HL-60/S4 treated with retinoic acid at 250 ng/mL for 4 days and 3 days (cell line): Measurements from ENCODE around the gene TLE2.
"Not testable (repeated sequence)": the region's sequence is repeated elsewhere in the genome, so short reads cannot be mapped to it uniquely, and the experiment has no call there.

Experiments used
- in situ Hi-C: fragments of 300-500 bp; cut with MboI; formaldehyde crosslinking; loops from 2 replicates; pipeline ENCODE4 v1.7.0; 2022; ENCODE audit warnings: low sequenced_read_pairs

The TLE2 gene

GRCh38 chr19:3038214-3038613 is 9.1 kb upstream of the TLE2 start:
- in situ Hi-C loops = no loop called here

DNA sequence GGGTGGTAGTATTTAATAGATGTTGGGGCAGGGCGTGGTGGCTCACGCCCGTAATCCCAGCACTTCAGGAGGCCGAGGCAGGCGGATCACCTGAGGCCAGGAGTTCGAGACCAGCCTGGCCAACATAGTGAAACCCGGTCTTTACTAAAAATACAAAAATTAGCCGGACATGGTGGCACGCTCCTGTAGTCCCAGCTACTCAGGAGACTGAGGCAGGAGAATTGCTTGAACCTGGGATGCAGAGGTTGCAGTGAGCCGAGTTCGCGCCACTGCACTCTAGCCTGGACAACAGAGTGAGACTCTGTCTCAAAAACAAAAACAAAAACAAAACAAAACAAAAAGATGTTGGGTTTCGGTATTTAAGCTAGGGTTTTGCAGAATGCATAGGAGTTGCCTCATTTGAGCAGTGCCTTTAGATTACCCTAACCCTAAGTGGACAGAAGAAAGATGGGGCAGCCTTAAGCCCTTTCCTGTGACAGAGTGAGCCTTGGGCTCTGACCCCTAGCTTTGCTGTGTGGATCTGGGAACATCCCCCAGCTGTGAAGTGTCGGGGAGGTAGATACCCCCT is 8.0 kb upstream of the TLE2 start:
- in situ Hi-C loops = not testable (repeated sequence)

- in situ Hi-C loops = no loop called here
These were observed 7.3 kb upstream of the TLE2 start for GRCh38 chr19:3036119-3036976.

- in situ Hi-C loops = no loop called here
These were observed 6.5 kb upstream of the TLE2 start for GRCh38 chr19:3035542-3036118.

- in situ Hi-C loops = no loop called here
These were observed 5.8 kb upstream of the TLE2 start for GRCh38 chr19:3034656-3035541.

- in situ Hi-C loops = no loop called here
These were observed 5.3 kb upstream of the TLE2 start for GRCh38 chr19:3034406-3034655.

DNA sequence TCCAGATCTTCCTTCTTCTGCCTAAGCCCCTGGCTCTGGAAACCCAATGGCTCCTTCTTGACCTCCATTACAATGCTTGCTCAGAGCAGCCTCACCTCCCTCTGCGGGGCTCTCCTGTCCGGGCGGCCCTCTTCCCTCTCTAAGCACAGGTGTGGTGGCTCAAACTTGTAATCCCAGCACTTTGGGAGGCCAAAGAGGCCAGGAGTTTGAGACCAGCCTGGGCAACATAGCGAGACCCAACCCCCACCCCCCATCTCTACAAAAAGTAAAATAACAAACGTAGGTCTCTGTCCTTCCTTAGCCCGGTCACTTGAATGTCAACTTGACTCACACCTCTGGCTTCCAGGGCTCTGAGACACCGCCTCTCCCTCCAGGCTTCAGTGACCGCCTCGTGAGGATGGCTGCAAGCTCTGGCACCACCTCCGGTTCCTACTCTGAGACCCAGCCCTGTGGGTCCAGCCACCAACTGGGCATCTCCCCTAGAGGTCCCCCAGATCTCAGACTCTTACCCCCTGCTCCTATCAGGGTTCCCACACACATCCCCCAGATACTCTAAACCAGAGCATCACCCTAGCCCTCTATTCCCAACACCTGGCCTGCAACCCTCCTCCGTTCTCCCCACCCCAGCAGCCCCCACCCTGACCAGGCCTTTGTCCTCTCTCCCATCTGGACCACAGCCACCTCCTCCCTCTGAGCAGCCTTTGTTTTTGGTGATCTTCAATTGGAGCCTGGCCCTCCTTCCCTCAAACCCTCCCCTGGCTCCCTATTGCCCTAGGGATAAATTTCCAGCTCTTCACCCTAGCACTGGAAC is 4.7 kb upstream of the TLE2 start:
- in situ Hi-C loops = no loop called here

DNA sequence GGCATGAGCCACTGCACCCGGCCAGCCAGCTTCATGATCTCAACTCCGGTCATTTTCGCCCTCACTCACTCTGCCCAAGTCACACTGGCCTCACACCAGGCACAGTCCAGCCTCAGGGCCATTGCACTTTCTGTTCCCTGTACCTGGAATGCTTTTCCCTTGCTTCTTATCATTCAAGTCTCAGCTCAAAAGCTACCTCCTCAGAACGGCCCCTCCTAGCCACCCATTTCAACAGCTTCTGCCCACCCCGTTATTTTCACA is 2.5 kb upstream of the TLE2 start:
- in situ Hi-C loops = no loop called here

GRCh38 chr19:3028305-3029064 is 595 bp downstream of the TLE2 start:
- in situ Hi-C loops = no loop called here

GRCh38 chr19:3027981-3028304 is 1.1 kb downstream of the TLE2 start:
- in situ Hi-C loops = no loop called here

DNA sequence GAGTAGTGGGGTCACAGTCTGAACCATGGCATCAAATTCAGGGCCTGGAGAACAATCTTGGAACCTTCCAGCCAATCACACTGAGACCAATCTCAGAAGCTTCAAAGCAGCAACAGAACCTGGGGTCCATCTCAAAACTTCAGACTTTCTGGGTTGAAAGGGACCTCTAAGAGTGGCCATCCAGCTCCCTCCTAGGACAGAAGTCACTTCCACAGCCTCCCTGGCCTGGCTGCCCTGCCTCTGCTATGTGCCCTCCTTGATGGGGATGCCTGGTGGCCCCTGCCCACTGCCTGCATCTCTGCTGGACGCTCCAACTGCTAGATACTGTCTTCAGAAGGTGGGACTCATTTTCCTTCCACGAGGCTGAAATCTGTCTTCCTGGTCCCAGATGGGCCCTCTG is 1.8 kb downstream of the TLE2 start:
- in situ Hi-C loops = no loop called here

GRCh38 chr19:3026768-3027167 is 2.3 kb downstream of the TLE2 start:
- in situ Hi-C loops = no loop called here

GRCh38 chr19:3025549-3025886 is 3.6 kb downstream of the TLE2 start:
- in situ Hi-C loops = no loop called here

DNA sequence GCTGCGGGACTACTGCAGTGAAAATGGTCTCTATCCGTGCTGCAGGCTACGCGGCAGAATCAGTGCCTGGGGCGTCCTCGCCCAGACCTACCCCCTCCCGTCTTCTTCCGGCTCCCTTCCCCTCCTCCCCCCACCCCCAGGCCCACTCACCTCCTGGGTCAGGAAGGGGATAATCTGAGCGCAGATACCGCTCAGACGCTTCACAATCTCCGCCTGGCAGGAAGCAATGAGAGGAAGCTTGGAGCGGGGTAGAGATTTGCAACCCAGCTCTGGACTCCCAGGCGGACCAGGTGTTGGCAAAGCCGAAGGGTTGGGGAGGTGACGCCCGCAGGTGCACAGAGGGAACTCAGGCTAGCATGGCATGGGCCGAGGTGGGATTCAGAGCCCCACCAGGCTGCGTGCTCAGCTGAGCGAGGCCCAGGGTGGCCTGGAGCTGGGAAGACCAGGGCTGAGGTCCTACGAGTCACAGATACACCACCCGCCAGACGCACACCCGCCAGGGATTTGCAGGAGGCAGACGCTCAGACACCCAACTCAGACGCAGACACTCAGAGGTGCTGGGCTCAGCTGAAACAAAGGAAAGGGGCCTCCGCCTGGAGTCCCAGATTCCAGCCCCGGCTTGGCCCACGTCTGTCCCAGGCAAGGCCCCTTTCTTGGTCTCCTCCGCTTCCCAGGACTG is 4.1 kb downstream of the TLE2 start:
- in situ Hi-C loops = no loop called here

DNA sequence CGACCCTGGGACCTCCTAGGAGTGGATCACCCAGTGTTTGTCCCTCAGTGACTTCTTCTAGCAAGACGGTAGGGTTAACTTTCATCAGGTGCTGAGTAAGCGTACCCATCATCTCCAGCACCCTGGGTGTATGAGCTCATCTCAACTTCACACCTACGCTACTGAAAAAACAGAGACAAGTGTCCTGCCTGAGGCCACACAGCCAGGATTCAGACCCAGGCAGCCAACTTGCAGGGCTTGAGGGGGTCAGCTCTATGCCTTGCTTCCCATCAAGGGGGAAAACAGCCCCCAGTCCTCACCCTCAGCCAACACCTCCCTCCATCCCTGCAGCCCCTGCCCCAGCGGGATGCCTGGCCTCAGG is 4.6 kb downstream of the TLE2 start:
- in situ Hi-C loops = no loop called here

DNA sequence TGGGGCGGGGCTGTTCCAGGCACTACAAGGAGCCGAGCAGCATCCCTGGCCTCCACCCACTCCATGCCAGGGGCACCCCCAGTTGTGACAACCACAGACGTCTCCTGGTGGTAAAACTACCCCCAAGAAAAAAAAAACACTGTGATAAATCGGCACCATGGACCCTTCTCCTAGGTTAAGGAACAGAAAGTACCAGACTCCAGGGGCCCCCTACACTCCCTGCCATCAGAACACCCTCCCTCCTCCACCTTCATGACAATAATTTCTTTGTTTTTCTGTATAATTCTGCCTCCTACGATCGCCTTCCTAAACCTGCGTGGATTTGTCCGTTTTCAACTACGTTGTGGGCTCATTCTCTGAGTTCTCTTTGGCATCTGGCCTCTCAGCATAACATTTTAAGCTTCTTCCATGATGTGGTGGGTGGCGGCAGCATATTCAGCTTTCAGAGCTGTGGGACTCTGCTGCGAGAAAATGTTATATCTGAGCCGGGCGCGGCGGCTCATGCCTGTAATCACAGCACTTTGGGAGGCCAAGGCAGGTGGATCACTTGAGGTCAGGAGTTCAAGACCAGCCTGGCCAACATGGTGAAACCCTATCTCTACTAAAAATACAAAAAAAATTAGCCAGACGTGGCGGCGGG is 8.6 kb downstream of the TLE2 start:
- in situ Hi-C loops = no loop called here

GRCh38 chr19:3019211-3019854 is 9.7 kb downstream of the TLE2 start:
- in situ Hi-C loops = no loop called here

- in situ Hi-C loops = no loop called here
These were observed 11.2 kb downstream of the TLE2 start for GRCh38 chr19:3017923-3018322.
